CD4-positive, alpha-beta memory T cell (primary cell): Measurements from ENCODE around the gene APOL2. TPM values are rescaled to one million over a fixed set of nuclear protein-coding genes. Genes with fewer than 3 reads are reported as not detected.
"Not testable (repeated sequence)": the region's sequence is repeated elsewhere in the genome, so short reads cannot be mapped to it uniquely, and the experiment has no call there.

Source experiments
- CTCF ChIA-PET: fragments of 350-600 bp; sonication (Branson Sonifier 250); formaldehyde crosslinking; loops from one replicate; lab custom pipeline; 2021; ENCODE audit warnings: inconsistent platforms; ENCODE audit not compliant: partially characterized antibody; lab: Charles Lee
- POLR2A ChIA-PET: fragments of 350-600 bp; sonication (Branson Sonifier 250); formaldehyde crosslinking; loops from one replicate; lab custom pipeline; 2021; ENCODE audit not compliant: partially characterized antibody; lab: Charles Lee
- DNase-seq, 5 donors: peaks; one replicate each; pipeline versions ENCODE4 v3.0.0 to v3.0.0-alpha.2; 2020 to 2022; ENCODE audit warnings: mixed read lengths in 1 of 5
- H3K27ac ChIP-seq: one replicate; pipeline ENCODE4 v1.7.0; 2013; ENCODE audit warnings: low read depth, low read length
- H3K27me3 ChIP-seq: 2 replicates; pipeline ENCODE4 v1.7.0; 2013; ENCODE audit warnings: mild to moderate bottlenecking, low read length, moderate library complexity; ENCODE audit not compliant: insufficient read depth
- H3K36me3 ChIP-seq: 2 replicates; pipeline ENCODE4 v1.7.0; 2013; ENCODE audit warnings: mild to moderate bottlenecking, low read length, moderate library complexity; ENCODE audit not compliant: insufficient read depth
- H3K4me1 ChIP-seq: 2 replicates; pipeline ENCODE4 v1.7.0; 2013; ENCODE audit warnings: mild to moderate bottlenecking, low read length, moderate library complexity; ENCODE audit not compliant: insufficient read depth
- H3K4me3 ChIP-seq, 2 donors: one replicate each; pipeline ENCODE4 v1.7.0; 2013; ENCODE audit warnings: low read length in 2 of 2, mild to moderate bottlenecking in 1 of 2
- H3K9me3 ChIP-seq, 2 donors: one replicate each; pipeline ENCODE4 v1.7.0; 2013; ENCODE audit warnings: low read length in 2 of 2, control low read depth in 1 of 2; ENCODE audit not compliant: control insufficient read depth in 1 of 2
- H3K27ac Mint-ChIP-seq, 7 donors: one replicate each; pipeline ENCODE4 v1.8.0; 2020 to 2021; ENCODE audit warnings: mixed read lengths in 7 of 7, mild to moderate bottlenecking in 6 of 7, inconsistent platforms in 3 of 7, moderate library complexity in 3 of 7
- H3K27me3 Mint-ChIP-seq, 2 donors: one replicate each; pipeline ENCODE4 v1.8.0; 2020 to 2021; ENCODE audit warnings: mixed read lengths in 2 of 2
- H3K36me3 Mint-ChIP-seq, 2 donors: one replicate each; pipeline ENCODE4 v1.8.0; 2020 to 2021; ENCODE audit warnings: mixed read lengths in 2 of 2, inconsistent platforms in 1 of 2, mild to moderate bottlenecking in 1 of 2
- H3K4me1 Mint-ChIP-seq, 4 donors: one replicate each; pipeline ENCODE4 v1.8.0; 2020 to 2021; ENCODE audit warnings: mixed read lengths in 4 of 4, mild to moderate bottlenecking in 1 of 4
- H3K4me3 Mint-ChIP-seq, 8 donors: one replicate each; pipeline ENCODE4 v1.8.0; 2020 to 2021; ENCODE audit warnings: mixed read lengths in 8 of 8, mild to moderate bottlenecking in 7 of 8, moderate library complexity in 6 of 8, inconsistent platforms in 3 of 8
- H3K9me3 Mint-ChIP-seq, 8 donors: one replicate each; pipeline ENCODE4 v1.8.0; 2020 to 2021; ENCODE audit warnings: mixed read lengths in 8 of 8, mild to moderate bottlenecking in 5 of 8, inconsistent platforms in 3 of 8, moderate library complexity in 1 of 8
- intact Hi-C: fragments of 100-400 bp; cut with micrococcal nuclease; formaldehyde crosslinking; loops from one replicate; pipeline ENCODE4 v1.15.1; 2023
- polyA plus RNA-seq, 2 donors: library from polyadenylated mRNA; unstranded; fragments of 300-500 nt; fragmentation: Illumina TruSeq; gene quantifications; one replicate each; pipeline ENCODE4 v1.2.3, GENCODE V29; 2021
- total RNA-seq, 2 experiments: library from RNA; stranded (reverse); gene quantifications; one replicate each; pipeline ENCODE4 v1.2.3, GENCODE V29; 2021

The APOL2 gene
- total and polyA plus RNA-seq, 4 experiments from 2014 or later: 24.4 to 103 (median 61.7) TPM

DNA sequence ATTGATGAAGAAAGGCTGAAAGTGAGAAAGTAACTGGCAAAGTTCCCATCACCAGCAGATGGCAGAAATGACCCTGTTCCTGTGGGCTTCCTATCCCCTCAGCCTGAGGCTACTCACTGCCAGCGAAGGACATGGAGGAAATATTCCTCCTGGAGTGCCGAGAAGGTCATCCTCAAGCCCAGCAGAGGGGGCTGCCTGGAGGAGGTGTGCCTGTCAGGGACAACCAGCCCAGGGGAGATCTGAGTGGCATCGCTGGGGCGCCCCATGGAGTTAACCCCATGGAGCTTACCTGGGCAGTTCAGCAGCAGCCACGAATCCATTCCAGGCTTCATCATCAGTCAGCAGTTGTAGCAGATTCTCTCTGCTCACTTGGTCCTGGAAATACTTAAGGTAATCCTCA lies 8.3 kb downstream of the APOL2 start:
- Histone ChIP-seq H3K36me3 (peaks cover 67% of the 10 kb centered on the region), H3K4me1 (peaks cover 17% of the 10 kb centered on the region)
- POLR2A ChIA-PET, H3K9me3 Mint-ChIP-seq, H3K27ac ChIP-seq, H3K4me3 ChIP-seq, H3K27me3 Mint-ChIP-seq, H3K9me3 ChIP-seq, intact Hi-C loops, DNase-seq, CTCF ChIA-PET, H3K27me3 ChIP-seq, H3K4me3 Mint-ChIP-seq: not testable (repeated sequence)
- H3K27ac Mint-ChIP-seq: peak overlapping the region in 3 of 7 donors; percentile 29 to 70 (median 59)
- peaks cover 73 to 87% of the 10 kb centered on the region in 2 donors for H3K36me3 Mint-ChIP-seq
- peaks cover 17 to 31% (median 23%) of the 10 kb centered on the region in 4 donors for H3K4me1 Mint-ChIP-seq

DNA sequence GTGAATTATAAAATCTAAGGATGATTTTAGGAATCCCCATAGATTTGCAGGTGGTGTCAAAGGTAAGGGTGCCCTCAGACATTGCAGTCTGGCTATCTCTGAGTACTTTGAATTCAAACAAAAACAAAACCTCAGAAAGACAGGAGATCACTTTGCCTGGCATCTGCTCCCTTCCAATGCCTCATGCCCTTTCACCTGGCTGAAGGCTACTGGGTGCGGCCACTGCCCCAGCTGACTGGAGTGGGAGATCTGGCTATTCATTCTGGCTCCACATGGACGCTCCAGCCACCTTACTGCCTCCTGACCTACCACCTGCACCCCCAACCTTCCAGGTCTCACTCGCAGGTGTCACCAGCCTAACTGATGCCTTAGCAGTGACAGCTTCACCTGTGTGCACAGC lies 9.7 kb downstream of the APOL2 start:
- H3K27ac ChIP-seq, H3K27me3 Mint-ChIP-seq, H3K4me3 ChIP-seq, DNase-seq, H3K4me3 Mint-ChIP-seq, intact Hi-C loops, H3K9me3 Mint-ChIP-seq, H3K9me3 ChIP-seq, POLR2A ChIA-PET, CTCF ChIA-PET, H3K27me3 ChIP-seq, H3K4me1 ChIP-seq: not testable (repeated sequence)
- peaks cover 58% of the 10 kb centered on the region for H3K36me3 ChIP-seq
- Mint-ChIP-seq H3K4me1 (peaks cover 3 to 17% (median 9%) of the 10 kb centered on the region in 4 donors), H3K36me3 (peaks cover 59 to 83% of the 10 kb centered on the region in 2 donors), H3K27ac (peak overlapping the region in 3 of 7 donors; percentile 37 to 75 (median 51))

DNA sequence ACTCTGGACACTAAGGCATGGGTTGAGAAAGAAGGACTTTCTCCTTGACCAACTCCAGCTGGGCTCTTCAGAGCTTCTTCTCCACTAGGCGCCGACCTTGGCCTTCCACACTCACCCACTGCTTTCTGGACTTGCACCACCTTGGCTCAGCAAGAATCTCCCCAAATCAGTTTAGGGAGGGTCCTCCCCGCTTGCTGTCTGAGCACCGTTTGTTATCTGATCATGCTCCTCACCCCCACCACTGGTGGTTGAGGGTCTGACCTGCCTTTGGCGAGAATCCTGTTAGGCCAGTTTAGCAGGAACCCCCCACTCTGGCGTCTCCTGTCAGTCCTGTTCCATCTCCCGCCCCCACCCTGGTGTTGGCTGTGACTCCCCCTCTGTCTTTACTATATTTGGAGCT lies 10.4 kb downstream of the APOL2 start:
- peaks cover 57% of the 10 kb centered on the region for H3K36me3 ChIP-seq
- H3K9me3 ChIP-seq: no peaks in the 10 kb centered on the region
- H3K9me3 Mint-ChIP-seq: no peaks in the 10 kb centered on the region
- POLR2A ChIA-PET: no interaction called here
- DNase-seq: no peak
- H3K27ac Mint-ChIP-seq: peak overlapping the region in 3 of 7 donors; percentile 7 to 42 (median 29)
- H3K27me3 Mint-ChIP-seq: no peaks in the 10 kb centered on the region
- H3K4me1 ChIP-seq: no peaks in the 10 kb centered on the region
- no peak overlapping the region for H3K4me3 Mint-ChIP-seq
- intact Hi-C loops: no loop called here
- no peak overlapping the region for H3K27ac ChIP-seq
- no peaks in the 10 kb centered on the region for H3K27me3 ChIP-seq
- H3K4me3 ChIP-seq: no peak overlapping the region
- H3K36me3 Mint-ChIP-seq: peaks cover 52 to 76% of the 10 kb centered on the region in 2 donors
- H3K4me1 Mint-ChIP-seq: peaks cover 0 to 10% (median 4%) of the 10 kb centered on the region in 4 donors
- CTCF ChIA-PET: interaction anchor here (1.0 to 1.6 kb wide), 2 partner anchors 31 to 37 kb away, joined by 3 read pairs; no protein-coding TSS in a partner anchor

DNA sequence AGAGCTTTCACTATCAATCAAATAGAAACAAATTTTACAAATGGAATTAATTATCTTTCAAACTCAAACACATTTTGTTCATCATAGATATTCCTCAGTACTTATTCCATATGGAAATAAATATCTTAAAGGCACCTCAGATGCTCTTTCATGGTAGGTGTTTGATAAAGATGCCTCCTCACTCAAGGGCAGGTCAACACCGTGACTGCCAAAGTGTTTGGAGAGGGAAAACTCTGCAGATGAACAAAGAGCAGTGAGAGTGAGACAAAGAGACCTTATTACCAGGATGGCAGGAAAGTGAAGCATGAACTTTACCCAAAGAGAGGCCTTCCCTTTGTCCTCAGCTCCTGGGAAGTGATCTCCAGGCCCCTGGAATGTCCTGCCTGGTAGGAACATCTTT lies 11.0 kb downstream of the APOL2 start:
- POLR2A ChIA-PET, intact Hi-C loops, H3K9me3 ChIP-seq, H3K4me3 ChIP-seq, H3K9me3 Mint-ChIP-seq, H3K27me3 Mint-ChIP-seq, H3K4me1 Mint-ChIP-seq, H3K4me1 ChIP-seq, H3K27me3 ChIP-seq, H3K27ac ChIP-seq, DNase-seq, H3K4me3 Mint-ChIP-seq: not testable (repeated sequence)
- CTCF ChIA-PET: interaction anchor here (1.0 to 2.3 kb wide), 4 partner anchors 11 to 37 kb away, joined by 3 to 7 read pairs (median 4); partner anchors contain the start of gene APOL2
- H3K36me3 ChIP-seq: peaks cover 56% of the 10 kb centered on the region
- Mint-ChIP-seq H3K27ac (peak overlapping the region in 1 of 7 donors; percentile 42), H3K36me3 (peaks cover 47 to 70% of the 10 kb centered on the region in 2 donors)

DNA sequence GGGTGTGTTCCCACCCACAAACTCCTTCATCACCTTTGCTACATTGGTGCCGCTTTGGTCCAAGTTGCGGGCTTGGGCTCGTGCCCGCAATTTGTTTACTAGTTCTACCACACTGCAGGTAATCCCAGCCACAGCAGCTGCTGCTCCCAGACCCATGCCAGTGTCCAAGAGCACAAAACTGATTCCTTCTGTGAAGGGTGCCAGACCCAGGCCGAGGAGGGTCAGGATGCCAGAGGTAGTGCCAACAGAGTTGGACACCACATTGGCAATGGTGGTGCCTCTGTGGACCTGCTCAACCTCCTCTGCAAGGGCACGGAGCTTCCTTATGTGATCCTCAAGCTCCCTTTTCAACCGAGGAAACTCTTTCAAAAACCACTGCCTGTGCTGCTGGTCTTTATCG lies 11.5 kb downstream of the APOL2 start:
- H3K27me3 ChIP-seq: no peaks in the 10 kb centered on the region
- peaks cover 51% of the 10 kb centered on the region for H3K36me3 ChIP-seq
- ChIA-PET CTCF (interaction anchor here (0.6 to 3.2 kb wide), 6 partner anchors 11 to 120 kb away, joined by 3 to 10 read pairs (median 4); partner anchors contain the start of gene APOL2), POLR2A (no interaction called here)
- no peaks in the 10 kb centered on the region for H3K4me1 ChIP-seq
- H3K27me3 Mint-ChIP-seq: no peaks in the 10 kb centered on the region
- no peak overlapping the region for H3K27ac Mint-ChIP-seq
- peaks cover 44 to 68% of the 10 kb centered on the region in 2 donors for H3K36me3 Mint-ChIP-seq
- no peak overlapping the region for H3K4me3 Mint-ChIP-seq
- peaks cover 0 to 6% (median 3%) of the 10 kb centered on the region in 4 donors for H3K4me1 Mint-ChIP-seq
- H3K27ac ChIP-seq: no peak overlapping the region
- DNase-seq: no peak
- no peaks in the 10 kb centered on the region for H3K9me3 ChIP-seq
- no peaks in the 10 kb centered on the region for H3K9me3 Mint-ChIP-seq
- intact Hi-C loops: no loop called here
- H3K4me3 ChIP-seq: no peak overlapping the region

DNA sequence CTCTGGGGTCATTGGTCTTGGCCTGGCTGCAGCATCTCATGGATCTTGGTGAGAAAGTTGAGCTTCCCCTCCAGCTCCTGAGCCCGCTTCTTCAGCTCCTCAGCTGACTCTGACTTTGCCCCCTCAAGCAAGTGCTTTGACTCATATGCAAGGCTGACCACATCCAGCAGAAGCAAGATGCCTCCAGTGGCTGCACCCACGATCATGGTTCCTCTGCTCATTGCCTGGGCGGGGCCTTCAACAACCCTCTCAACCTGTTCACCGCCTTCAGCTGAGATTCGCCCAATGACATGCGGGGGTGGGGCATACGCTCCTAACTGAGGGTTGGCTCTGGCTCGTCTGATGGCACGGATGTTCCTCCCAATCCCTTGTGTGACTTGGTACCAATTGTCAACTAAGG lies 11.9 kb downstream of the APOL2 start:
- Mint-ChIP-seq H3K9me3 (no peaks in the 10 kb centered on the region), H3K36me3 (peaks cover 42 to 66% of the 10 kb centered on the region in 2 donors), H3K4me1 (peaks cover 0 to 4% (median 3%) of the 10 kb centered on the region in 4 donors), H3K27ac (peak overlapping the region in 1 of 7 donors; percentile 42), H3K4me3 (no peak overlapping the region), H3K27me3 (no peaks in the 10 kb centered on the region)
- Histone ChIP-seq H3K9me3 (no peaks in the 10 kb centered on the region), H3K27me3 (no peaks in the 10 kb centered on the region), H3K4me3 (no peak overlapping the region), H3K36me3 (peaks cover 46% of the 10 kb centered on the region), H3K27ac (no peak overlapping the region), H3K4me1 (no peaks in the 10 kb centered on the region)
- no peak for DNase-seq
- intact Hi-C loops: no loop called here
- POLR2A ChIA-PET: no interaction called here
- CTCF ChIA-PET: interaction anchor here (0.6 to 3.2 kb wide), 6 partner anchors 11 to 120 kb away, joined by 3 to 10 read pairs (median 4); partner anchors contain the start of gene APOL2

DNA sequence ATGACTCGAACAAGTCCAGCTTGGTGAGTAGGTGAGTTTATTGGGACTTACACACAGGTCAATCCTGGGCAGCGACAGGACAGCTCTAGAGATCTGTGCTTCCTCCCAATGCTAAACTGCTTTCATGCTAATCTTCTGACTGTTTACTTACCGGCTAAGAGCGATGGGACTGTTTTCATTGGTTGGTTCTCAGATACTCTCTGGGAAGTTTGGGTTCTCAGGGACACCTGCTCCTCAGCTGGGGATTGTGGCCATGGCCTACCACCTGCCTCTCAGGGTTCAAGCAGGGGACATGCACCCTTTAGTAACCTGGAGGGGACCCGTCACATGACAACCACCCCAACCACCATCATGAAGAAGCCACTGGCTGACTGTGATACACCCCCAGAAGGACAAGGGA lies 13.1 kb downstream of the APOL2 start:
- Mint-ChIP-seq H3K27ac (peak overlapping the region in 2 of 7 donors; percentile 1 to 32), H3K27me3 (no peaks in the 10 kb centered on the region), H3K4me1 (peaks cover 4 to 8% (median 5%) of the 10 kb centered on the region in 4 donors), H3K9me3 (no peaks in the 10 kb centered on the region), H3K4me3 (no peak overlapping the region), H3K36me3 (peaks cover 32 to 54% of the 10 kb centered on the region in 2 donors)
- POLR2A ChIA-PET: no interaction called here
- CTCF ChIA-PET: interaction anchor here (1.0 to 3.2 kb wide), 3 partner anchors 10 to 53 kb away, joined by 3 to 10 read pairs (median 7); partner anchors contain the start of gene APOL2
- intact Hi-C loops: no loop called here
- no peaks in the 10 kb centered on the region for H3K27me3 ChIP-seq
- DNase-seq: no peak
- no peak overlapping the region for H3K4me3 ChIP-seq
- H3K36me3 ChIP-seq: peaks cover 34% of the 10 kb centered on the region
- H3K4me1 ChIP-seq: peaks cover 3% of the 10 kb centered on the region
- H3K9me3 ChIP-seq: no peaks in the 10 kb centered on the region
- H3K27ac ChIP-seq: no peak overlapping the region
